ENCODE data around the gene CHRNA1. TPM values are rescaled to one million over a fixed set of nuclear protein-coding genes. Genes with fewer than 3 reads are reported as not detected.

Gene CHRNA1
- total RNA-seq, 1 experiment from 2014 or later: not detected

DNA sequence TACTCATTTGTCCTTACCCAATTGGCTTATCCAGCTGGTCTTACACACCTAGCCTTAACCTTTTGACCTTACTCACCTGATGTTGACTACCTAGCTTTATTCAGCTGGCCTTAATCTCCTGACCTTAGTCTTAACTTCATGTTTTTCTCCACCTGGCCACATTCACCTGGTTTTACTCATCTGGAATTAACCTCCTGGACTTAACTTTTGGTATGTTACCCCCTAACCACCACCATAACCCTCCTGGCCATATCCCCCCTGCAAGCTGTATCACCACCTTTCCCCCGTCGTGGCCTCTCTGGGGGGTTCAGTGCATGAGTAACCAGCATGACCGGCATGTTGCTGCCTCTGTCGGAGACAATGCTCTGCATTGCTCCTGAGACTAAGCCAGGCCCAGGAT is 45.7 kb downstream of the CHRNA1 start:
- Histone ChIP-seq H4K20me1 (ENCODE audit: insufficient read depth) (no peaks in the 10 kb centered on the region), H2AFZ (ENCODE audit: low read depth, low read length, poor library complexity, severe bottlenecking) (no peak overlapping the region), H3K27ac (ENCODE audit: low read depth, low read length) (no peak overlapping the region), H3K9me3 (ENCODE audit: control insufficient read depth in 1 of 2, insufficient read depth in 1 of 2, low read depth in 1 of 2, low read length in 2 of 2) (no peaks in the 10 kb centered on the region), H3K9ac (ENCODE audit: low read length) (no peak overlapping the region), H3K4me1 (ENCODE audit: control insufficient read depth in 1 of 2, insufficient read depth in 2 of 2, low read length in 2 of 2) (no peaks in the 10 kb centered on the region), H3K4me3 (replicated peaks in 1 of 2; ENCODE audit: low read depth in 1 of 2, low read length in 2 of 2) (no peak overlapping the region), H3K79me2 (ENCODE audit: insufficient read depth, low read length) (no peaks in the 10 kb centered on the region), H3K4me2 (ENCODE audit: low read length) (no peak overlapping the region), H3K27me3 (ENCODE audit: insufficient read depth, low read length) (no peaks in the 10 kb centered on the region), H3K36me3 (ENCODE audit: control insufficient read depth in 1 of 2, insufficient read depth in 2 of 2, low read length in 2 of 2) (no peaks in the 10 kb centered on the region), H3K9me2 (ENCODE audit: insufficient read depth) (no peaks in the 10 kb centered on the region)
- no TSS peak for BruUV-seq (replicated peaks)
- intact Hi-C loops (cut with micrococcal nuclease): no loop called here
- CTCF ChIA-PET: no interaction called here
- POLR2A ChIA-PET: no interaction called here
- TF ChIP-seq EZH2phosphoT487 (IDR thresholded peaks at IDR 0.05; ENCODE audit: borderline replicate concordance): no peak
- TF ChIP-seq EZH2 (IDR thresholded peaks at IDR 0.05): no peak
- no peak for TF ChIP-seq SIN3A (IDR thresholded peaks at IDR 0.05; ENCODE audit: low read depth)
- TF ChIP-seq POLR2A (IDR thresholded peaks at IDR 0.05; ENCODE audit: borderline replicate concordance, extremely low read depth, insufficient read depth, insufficient read length): no peak
- no peak for TF ChIP-seq JUND (IDR thresholded peaks at IDR 0.05)
- TF ChIP-seq SP1 (IDR thresholded peaks at IDR 0.05; ENCODE audit: low read depth): no peak
- no peak for TF ChIP-seq YY1 (IDR thresholded peaks at IDR 0.05; ENCODE audit: extremely low read depth, insufficient replicate concordance, low read depth, low read length)
- ATAC-seq (no peak), DNase-seq (ENCODE audit: low read depth, low spot score) (no peak)
- RAD21 ChIA-PET (ENCODE audit: low non-redundant PET in 1 of 2, low total read pairs in 2 of 2, uncharacterized antibody in 2 of 2, unreplicated experiment in 2 of 2): no interaction called here

DNA sequence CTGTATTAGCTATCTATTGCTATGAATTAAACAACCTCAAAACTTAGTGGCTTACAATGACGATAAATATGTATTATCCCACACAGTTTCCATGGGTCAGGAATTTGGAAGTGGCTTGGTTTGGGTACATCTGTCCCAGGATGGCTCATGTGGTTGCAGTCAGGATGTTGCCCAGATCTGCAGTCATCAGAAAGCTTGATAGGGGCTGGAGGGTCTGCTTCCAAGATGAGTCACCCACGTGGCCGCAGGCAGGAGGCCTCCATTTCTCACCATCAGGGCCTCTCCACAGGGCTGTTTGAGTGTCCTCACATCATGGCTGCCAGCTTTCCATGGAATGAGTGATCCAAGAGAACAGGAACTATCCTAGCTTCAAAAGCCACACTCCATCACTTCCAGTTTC is 46.4 kb downstream of the CHRNA1 start:
- ChIA-PET CTCF (no interaction called here), RAD21 (ENCODE audit: low non-redundant PET in 1 of 2, low total read pairs in 2 of 2, uncharacterized antibody in 2 of 2, unreplicated experiment in 2 of 2) (no interaction called here), POLR2A (no interaction called here)
- no TSS peak for BruUV-seq (replicated peaks)
- no peak overlapping the region for H2AFZ ChIP-seq (ENCODE audit: low read depth, low read length, poor library complexity, severe bottlenecking)
- H3K9ac ChIP-seq (ENCODE audit: low read length): no peak overlapping the region
- no peaks in the 10 kb centered on the region for H3K4me1 ChIP-seq (ENCODE audit: control insufficient read depth in 1 of 2, insufficient read depth in 2 of 2, low read length in 2 of 2)
- H3K36me3 ChIP-seq (ENCODE audit: control insufficient read depth in 1 of 2, insufficient read depth in 2 of 2, low read length in 2 of 2): no peaks in the 10 kb centered on the region
- no peaks in the 10 kb centered on the region for H3K9me2 ChIP-seq (ENCODE audit: insufficient read depth)
- no peak overlapping the region for H3K4me2 ChIP-seq (ENCODE audit: low read length)
- no peak for ATAC-seq
- DNase-seq (ENCODE audit: low read depth, low spot score): no peak
- H3K27me3 ChIP-seq (ENCODE audit: insufficient read depth, low read length): no peaks in the 10 kb centered on the region
- H3K27ac ChIP-seq (ENCODE audit: low read depth, low read length): no peak overlapping the region
- no peak for TF ChIP-seq EZH2 (IDR thresholded peaks at IDR 0.05)
- no peak for TF ChIP-seq POLR2AphosphoS5 (IDR thresholded peaks at IDR 0.05; ENCODE audit: low read depth, low read length)
- no peak for TF ChIP-seq POLR2A (IDR thresholded peaks at IDR 0.05; ENCODE audit: borderline replicate concordance, extremely low read depth, insufficient read depth, insufficient read length)
- H3K9me3 ChIP-seq (ENCODE audit: control insufficient read depth in 1 of 2, insufficient read depth in 1 of 2, low read depth in 1 of 2, low read length in 2 of 2): no peaks in the 10 kb centered on the region
- H3K79me2 ChIP-seq (ENCODE audit: insufficient read depth, low read length): no peaks in the 10 kb centered on the region
- H3K4me3 ChIP-seq (replicated peaks in 1 of 2; ENCODE audit: low read depth in 1 of 2, low read length in 2 of 2): no peak overlapping the region
- intact Hi-C loops (cut with micrococcal nuclease): no loop called here
- H4K20me1 ChIP-seq (ENCODE audit: insufficient read depth): no peaks in the 10 kb centered on the region
